H7 (cell line): Measurements from ENCODE around the gene OMP. TPM values are rescaled to one million over a fixed set of nuclear protein-coding genes. Genes with fewer than 3 reads are reported as not detected.
"Not testable (repeated sequence)": the region's sequence is repeated elsewhere in the genome, so short reads cannot be mapped to it uniquely, and the experiment has no call there.

Source experiments
- DNase-seq: peaks from one replicate; pipeline ENCODE4 v3.0.0; 2012
- H3K27me3 ChIP-seq: 2 replicates; pipeline ENCODE4 v1.6.0; 2011; ENCODE audit warnings: mild to moderate bottlenecking, low read length; ENCODE audit not compliant: control insufficient read depth, insufficient read depth
- H3K36me3 ChIP-seq: replicated peaks from 2 replicates; pipeline ENCODE4 v1.5.1; 2011; ENCODE audit warnings: low read length; ENCODE audit not compliant: control insufficient read depth, insufficient read depth
- H3K4me3 ChIP-seq: 2 replicates; pipeline ENCODE4 v1.5.1; 2011; ENCODE audit warnings: low read depth, mild to moderate bottlenecking, control low read depth, low read length, moderate library complexity; ENCODE audit not compliant: insufficient read depth
- total RNA-seq: library from RNA; depleted of rRNA; stranded (reverse); fragments of >200 nt; shearing (Covaris generic); gene quantifications from 2 replicates; pipeline ENCODE4 v1.2.3, GENCODE V29; 2014

OMP gene
- total RNA-seq, 1 experiment from 2014 or later: not detected

DNA sequence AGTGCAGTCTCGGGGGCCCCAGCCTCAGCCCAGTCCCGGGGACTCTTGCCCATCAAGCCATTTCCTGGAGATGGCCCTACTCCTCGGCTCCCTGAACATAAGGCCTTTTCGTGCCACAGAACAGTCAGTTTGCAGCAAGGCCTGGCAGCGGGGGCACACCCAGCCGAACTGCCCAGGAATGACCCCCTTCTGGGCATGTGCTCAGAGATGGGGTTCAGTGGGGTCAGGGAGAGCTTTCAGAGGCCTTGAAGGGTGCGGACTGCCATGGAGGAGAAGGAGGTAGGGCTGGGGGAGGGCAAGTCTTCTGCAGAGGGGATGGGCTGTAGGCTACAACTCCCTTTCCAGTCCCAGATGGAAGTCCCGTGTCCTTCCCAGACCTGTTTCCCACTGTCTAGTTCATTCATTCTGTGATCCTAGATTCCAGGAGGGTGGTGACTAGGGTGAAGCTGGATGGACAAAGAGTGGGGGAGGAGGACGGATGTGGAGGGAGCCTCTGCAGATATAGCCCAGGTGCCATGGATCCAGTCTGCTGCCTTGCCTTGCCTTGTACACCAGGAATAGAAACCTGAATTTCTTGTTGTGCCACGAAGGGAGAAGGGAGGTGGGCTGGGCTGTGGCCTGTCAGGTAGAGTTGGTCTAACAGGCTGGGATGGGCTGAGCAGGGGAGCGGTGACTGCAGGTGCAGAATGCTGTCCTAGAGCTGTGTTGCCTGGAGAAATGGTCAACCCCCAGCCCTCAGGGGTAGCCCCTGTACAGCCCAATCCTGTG is 14.2 kb upstream of the OMP start:
- Histone ChIP-seq H3K27me3 (no peaks in the 10 kb centered on the region), H3K36me3 (no peaks in the 10 kb centered on the region; the same call in 1 of the 2 replicates), H3K4me3 (no peak overlapping the region)
- DNase-seq: no peak

- Histone ChIP-seq H3K27me3 (no peaks in the 10 kb centered on the region), H3K4me3 (no peak overlapping the region), H3K36me3 (no peaks in the 10 kb centered on the region; the same call in 1 of the 2 replicates)
- DNase-seq: no peak
Observed at GRCh38 chr11:77089004-77089545, 13.6 kb upstream of the OMP start.

DNA sequence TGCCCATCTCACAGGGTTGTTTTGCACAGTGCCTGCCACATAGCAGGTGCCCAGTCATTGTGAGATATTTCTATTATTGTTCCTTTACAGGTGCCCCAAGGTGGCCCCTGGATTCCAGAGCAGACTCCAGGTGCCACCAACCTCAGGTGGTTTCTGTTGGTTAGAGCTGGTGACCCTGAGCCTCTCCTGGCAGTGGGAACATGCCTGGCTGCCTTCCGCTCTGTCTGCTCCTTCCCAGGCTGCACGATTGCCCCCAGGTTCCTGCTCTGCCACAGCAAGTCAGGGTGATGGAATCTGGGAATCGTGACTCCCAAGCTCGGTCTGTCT is 12.6 kb upstream of the OMP start:
- no peak for DNase-seq
- H3K27me3 ChIP-seq: no peaks in the 10 kb centered on the region
- H3K4me3 ChIP-seq: no peak overlapping the region

GRCh38 chr11:77090373-77091111 is 12.1 kb upstream of the OMP start:
- Histone ChIP-seq H3K36me3 (no peaks in the 10 kb centered on the region; the same call in 1 of the 2 replicates), H3K27me3 (no peaks in the 10 kb centered on the region), H3K4me3 (no peak overlapping the region)
- DNase-seq: peak; percentile 81

More for the DNA sequence above, 12.6 kb upstream of the OMP start:
- H3K36me3 ChIP-seq: no peaks in the 10 kb centered on the region; the same call in 1 of the 2 replicates

- peak; percentile 97 for DNase-seq
- Histone ChIP-seq H3K4me3 (no peak overlapping the region), H3K36me3 (no peaks in the 10 kb centered on the region; the same call in 1 of the 2 replicates), H3K27me3 (no peaks in the 10 kb centered on the region)
Observed at GRCh38 chr11:77091146-77091940, 11.3 kb upstream of the OMP start.

DNA sequence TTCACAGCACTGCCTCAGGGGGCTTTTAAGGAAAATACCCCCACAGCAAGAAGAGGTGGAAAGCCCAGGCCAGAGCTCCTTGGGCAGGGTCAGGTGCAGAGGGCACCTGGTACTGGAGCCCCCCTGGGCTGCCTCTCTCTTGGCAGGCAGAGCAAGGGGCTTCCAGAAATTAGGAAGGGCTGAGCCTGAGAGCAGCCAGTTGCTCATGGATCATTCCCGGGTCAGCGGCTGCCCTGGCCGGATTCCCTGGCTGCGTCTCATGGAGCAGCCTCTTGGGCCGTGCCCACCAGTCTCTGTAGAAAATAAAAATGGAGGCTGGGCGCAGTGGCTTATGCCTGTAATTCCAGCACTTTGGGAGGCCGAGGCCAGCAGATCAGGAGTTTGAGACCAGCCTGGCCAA is 10.3 kb upstream of the OMP start:
- Histone ChIP-seq H3K4me3 (no peak overlapping the region), H3K36me3 (no peaks in the 10 kb centered on the region; the same call in 1 of the 2 replicates), H3K27me3 (no peaks in the 10 kb centered on the region)
- DNase-seq: no peak

DNA sequence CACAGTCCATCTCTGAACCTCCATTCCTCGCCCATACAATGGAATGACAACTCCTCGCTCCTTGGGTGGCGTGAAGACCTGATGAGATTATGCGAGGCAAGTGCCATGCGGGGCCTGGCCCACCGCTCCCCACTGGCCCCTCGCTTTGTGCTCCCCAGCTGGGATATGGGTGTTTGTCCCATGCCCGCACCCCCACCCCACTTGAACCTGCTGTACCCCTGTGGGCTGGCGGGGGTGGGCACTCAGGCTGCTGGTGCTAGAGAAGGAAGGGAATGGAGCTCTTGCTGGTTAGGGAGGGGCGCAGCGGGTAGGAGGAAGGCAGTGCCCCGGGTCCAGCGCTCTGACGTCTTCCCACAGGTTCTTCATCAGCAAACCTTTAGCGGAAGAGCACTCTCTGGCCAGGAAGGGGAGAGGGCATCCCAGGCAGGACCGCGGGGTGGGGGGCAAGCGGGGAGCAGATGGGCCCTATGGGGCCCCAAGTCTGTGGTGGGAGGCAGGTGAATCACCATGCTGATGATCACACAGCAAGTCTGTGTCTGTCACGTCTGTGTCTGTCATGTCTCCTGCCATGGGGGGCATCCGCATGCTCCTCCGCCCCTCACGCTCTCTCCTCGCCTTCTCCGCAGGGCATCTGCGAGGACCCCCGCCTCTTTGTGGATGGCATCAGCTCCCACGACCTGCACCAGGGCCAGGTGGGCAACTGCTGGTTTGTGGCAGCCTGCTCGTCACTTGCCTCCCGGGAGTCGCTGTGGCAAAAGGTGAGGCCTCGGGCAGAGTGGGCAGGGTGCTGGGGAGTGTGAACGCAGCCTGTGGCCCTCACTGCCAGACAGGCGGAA is 9.4 kb upstream of the OMP start:
- H3K36me3 ChIP-seq: no peaks in the 10 kb centered on the region
- H3K27me3 ChIP-seq: no peaks in the 10 kb centered on the region
- no peak for DNase-seq
- no peak overlapping the region for H3K4me3 ChIP-seq

- H3K4me3 ChIP-seq: no peak overlapping the region
- H3K36me3 ChIP-seq: no peaks in the 10 kb centered on the region
- no peak for DNase-seq
- H3K27me3 ChIP-seq: no peaks in the 10 kb centered on the region
Observed at GRCh38 chr11:77093987-77094840, 8.4 kb upstream of the OMP start.

DNA sequence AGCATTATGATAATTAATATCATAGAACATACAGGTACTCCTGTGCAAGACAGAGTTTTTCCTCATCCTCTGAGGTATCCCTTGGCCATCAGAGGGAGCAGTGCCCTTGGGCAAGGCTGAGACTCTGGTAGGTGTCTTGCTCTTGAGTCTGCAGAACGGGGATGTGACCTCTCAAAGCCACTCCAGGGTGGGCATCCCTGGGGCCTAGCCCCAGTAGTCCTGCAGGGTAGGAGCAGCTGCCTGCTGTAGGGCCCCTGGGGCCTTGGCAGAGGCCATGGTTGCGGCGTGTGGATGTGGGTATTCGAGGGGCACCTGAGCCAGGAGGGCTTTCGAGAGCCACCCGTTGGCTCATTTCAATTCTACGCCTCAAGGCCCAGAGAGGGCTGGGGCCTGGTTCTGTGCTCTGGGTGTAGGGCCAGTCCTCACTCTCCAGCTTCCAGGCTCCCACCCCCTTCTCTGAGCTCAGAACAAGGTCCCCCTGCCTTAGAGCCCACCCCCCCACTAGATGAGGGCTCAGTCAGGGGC is 7.7 kb upstream of the OMP start:
- H3K36me3 ChIP-seq: no peaks in the 10 kb centered on the region
- no peak overlapping the region for H3K4me3 ChIP-seq
- no peaks in the 10 kb centered on the region for H3K27me3 ChIP-seq
- DNase-seq: no peak

- no peak overlapping the region for H3K4me3 ChIP-seq
- no peak for DNase-seq
- H3K27me3 ChIP-seq: no peaks in the 10 kb centered on the region
- H3K36me3 ChIP-seq: no peaks in the 10 kb centered on the region
Observed at GRCh38 chr11:77095551-77096490, 6.8 kb upstream of the OMP start.

DNA sequence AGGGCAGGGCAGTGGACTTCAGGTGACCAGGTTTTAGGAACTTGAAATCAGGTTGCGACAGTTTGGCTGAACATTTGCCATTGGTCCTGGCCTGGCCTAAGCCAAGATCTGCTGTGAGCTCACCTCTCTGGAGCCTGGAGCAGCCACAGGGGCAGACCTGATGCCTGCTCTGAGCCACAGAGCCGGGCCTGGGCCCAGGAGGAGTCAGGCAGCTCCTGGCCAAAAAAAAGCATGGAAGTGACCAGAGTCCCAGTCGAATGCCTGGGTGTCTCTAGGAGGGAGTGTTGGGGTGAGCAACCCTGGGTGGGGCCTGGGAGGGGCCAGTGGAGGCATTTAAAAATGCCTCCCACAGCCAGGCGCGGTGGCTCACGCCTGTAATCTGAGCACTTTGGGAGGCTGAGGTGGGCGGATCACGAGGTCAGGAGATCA is 6.0 kb upstream of the OMP start:
- H3K27me3 ChIP-seq: no peaks in the 10 kb centered on the region
- H3K36me3 ChIP-seq: no peaks in the 10 kb centered on the region
- DNase-seq: no peak
- H3K4me3 ChIP-seq: no peak overlapping the region

GRCh38 chr11:77097180-77097579 is 5.5 kb upstream of the OMP start:
- H3K36me3 ChIP-seq, H3K4me3 ChIP-seq, DNase-seq, H3K27me3 ChIP-seq: not testable (repeated sequence)
